Measurements from ENCODE around the gene H3-3A. TPM values are rescaled to one million over a fixed set of nuclear protein-coding genes. Genes with fewer than 3 reads are reported as not detected.

The H3-3A gene
- total RNA-seq, 1 experiment from 2014 or later, result 894 TPM

GRCh38 chr1:226069811-226070489, 7.4 kb downstream of the H3-3A start:
- Mint-ChIP-seq H3K4me1 (peaks cover 36% of the 10 kb centered on the region), H3K27ac (peak overlapping the region; percentile 69; the same call in 1 of the 2 replicates), H3K36me3 (peaks cover 76% of the 10 kb centered on the region), H3K4me3 (no peak overlapping the region), H3K9me3 (no peaks in the 10 kb centered on the region), H3K27me3 (ENCODE audit: low read depth) (no peaks in the 10 kb centered on the region)
- TF ChIP-seq PREB (CRISPR knock-in tag; IDR thresholded peaks at IDR 0.05; ENCODE audit: borderline replicate concordance), result no peak
- TF ChIP-seq ATF2 (CRISPR knock-in tag; IDR thresholded peaks at IDR 0.05; ENCODE audit: borderline replicate concordance, low read depth), result no peak
- TF ChIP-seq NFYB (CRISPR knock-in tag; conservative IDR thresholded peaks at IDR 0.05; ENCODE audit: low read depth), result no peak
- TF ChIP-seq AR (CRISPR knock-in tag; IDR thresholded peaks at IDR 0.05), result no peak
- no peak for TF ChIP-seq E2F5 (CRISPR knock-in tag; IDR thresholded peaks at IDR 0.05)
- TF ChIP-seq NR1H2 (CRISPR knock-in tag; IDR thresholded peaks at IDR 0.05), result no peak
- no peak for TF ChIP-seq FOXK1 (CRISPR knock-in tag; IDR thresholded peaks at IDR 0.05)
- TF ChIP-seq PRRX2 (CRISPR knock-in tag; IDR thresholded peaks at IDR 0.05), result no peak
- no peak for TF ChIP-seq EMX1 (CRISPR knock-in tag; IDR thresholded peaks at IDR 0.05)
- TF ChIP-seq FOXP4 (CRISPR knock-in tag; IDR thresholded peaks at IDR 0.05), result no peak
- no peak for TF ChIP-seq MAX (CRISPR knock-in tag; IDR thresholded peaks at IDR 0.05)
- no peak for TF ChIP-seq TEAD4 (CRISPR knock-in tag; IDR thresholded peaks at IDR 0.05)
- TF ChIP-seq SOX15 (CRISPR knock-in tag; IDR thresholded peaks at IDR 0.05), result no peak
- TF ChIP-seq ZNF121 (CRISPR knock-in tag; IDR thresholded peaks at IDR 0.05), result no peak
- ChIA-PET CTCF (no interaction called here), POLR2A (interaction anchor here (0.6 kb wide), 1 partner anchor 12 kb away, joined by 6 read pairs; no protein-coding TSS in a partner anchor)
- ATAC-seq (no peak), DNase-seq (ENCODE audit: low spot score) (no peak)

- TF ChIP-seq NFATC4 (CRISPR knock-in tag; IDR thresholded peaks at IDR 0.05), result peak; percentile 64; the same call in 1 of the 2 replicates
- no peak for TF ChIP-seq MYBL2 (CRISPR knock-in tag; IDR thresholded peaks at IDR 0.05)
- TF ChIP-seq ZNF425 (CRISPR knock-in tag; conservative IDR thresholded peaks at IDR 0.05), result no peak
- H3K36me3 Mint-ChIP-seq, result peaks cover 54% of the 10 kb centered on the region
- H3K27me3 Mint-ChIP-seq (ENCODE audit: low read depth), result no peaks in the 10 kb centered on the region
- peaks cover 13% of the 10 kb centered on the region for H3K4me1 Mint-ChIP-seq
- no peak overlapping the region for H3K4me3 Mint-ChIP-seq
- DNase-seq (ENCODE audit: low spot score) (no peak), ATAC-seq (no peak)
- ChIA-PET CTCF (no interaction called here), POLR2A (no interaction called here)
- H3K9me3 Mint-ChIP-seq, result no peaks in the 10 kb centered on the region
- peak overlapping the region; percentile 60 for H3K27ac Mint-ChIP-seq
These were observed 9.8 kb downstream of the H3-3A start for GRCh38 chr1:226072347-226072746.

All from WTC11 (cell line).